Tibial artery (tissue), 4 donors: ENCODE data around the gene GNG4.

ENCODE experiments used
- DNase-seq, 2 donors: peaks; one replicate each; pipeline ENCODE4 v3.0.0-alpha.2; 2019
- H3K27ac ChIP-seq, 2 donors: fragments of 200-600 bp; sonication (generic) in 1 of 2; 1 replicate in 1 of 2; 2 replicates in 1 of 2; pipeline ENCODE4 v1.5.1; 2018 to 2019; ENCODE audit warnings: mild to moderate bottlenecking in 1 of 2
- H3K27me3 ChIP-seq, 2 donors: fragments of 200-600 bp; sonication (generic) in 1 of 2; one replicate each; pipeline versions ENCODE4 v1.5.1 to v1.6.0; 2016 to 2019
- H3K36me3 ChIP-seq, 3 donors: fragments of 200-600 bp; sonication (generic) in 2 of 3; one replicate each; pipeline ENCODE4 v1.5.1; 2016 to 2019; ENCODE audit warnings: mild to moderate bottlenecking in 2 of 3
- H3K4me1 ChIP-seq, 4 donors: fragments of 200-600 bp; sonication (generic) in 2 of 4; 1 replicate in 3 of 4; 2 replicates in 1 of 4; pipeline ENCODE4 v1.5.1; 2016 to 2019
- H3K4me3 ChIP-seq, 2 donors: fragments of 200-600 bp; sonication (generic) in 1 of 2; 1 replicate in 1 of 2; 2 replicates in 1 of 2; pipeline ENCODE4 v1.5.1; 2018 to 2019; ENCODE audit warnings: mild to moderate bottlenecking in 2 of 2
- H3K9me3 ChIP-seq, 3 donors: fragments of 200-600 bp; sonication (generic) in 1 of 3; one replicate each; pipeline ENCODE4 v1.5.1; 2016 to 2019
- CTCF ChIP-seq, 2 experiments: fragments of 200-600 bp in 1 of 2; fragments of 450-650 bp in 1 of 2; IDR thresholded peaks; one replicate each; pipeline ENCODE4 v1.5.1; 2017 to 2019; ENCODE audit warnings: antibody characterized with exemption in 2 of 2, mild to moderate bottlenecking in 1 of 2, moderate library complexity in 1 of 2
- intact Hi-C: fragments of 100-400 bp; cut with DNase I; formaldehyde crosslinking; loops from one replicate; pipeline ENCODE4 v1.15.0; 2023; ENCODE audit warnings: low total_unique reads

GNG4 gene

GRCh38 chr1:235682216-235682615, 32.6 kb upstream of the GNG4 start:
- TF ChIP-seq CTCF (IDR thresholded peaks at IDR 0.05), result no peak
- Histone ChIP-seq H3K36me3 (peaks cover 39 to 55% (median 52%) of the 10 kb centered on the region in 3 donors), H3K27me3 (no peaks in the 10 kb centered on the region), H3K4me1 (no peaks in the 10 kb centered on the region), H3K9me3 (no peaks in the 10 kb centered on the region), H3K4me3 (no peak overlapping the region), H3K27ac (no peak overlapping the region)
- intact Hi-C loops, result no loop called here
- DNase-seq, result no peak

- TF ChIP-seq CTCF (IDR thresholded peaks at IDR 0.05), result no peak
- Histone ChIP-seq H3K4me1 (no peaks in the 10 kb centered on the region), H3K27me3 (no peaks in the 10 kb centered on the region), H3K36me3 (peaks cover 43 to 70% (median 55%) of the 10 kb centered on the region in 3 donors), H3K9me3 (no peaks in the 10 kb centered on the region), H3K27ac (no peak overlapping the region), H3K4me3 (no peak overlapping the region)
- intact Hi-C loops, result no loop called here
- DNase-seq, result no peak
Observed at GRCh38 chr1:235679644-235680043, 30.1 kb upstream of the GNG4 start.

GRCh38 chr1:235679005-235679404, 29.4 kb upstream of the GNG4 start:
- peaks cover 43 to 71% (median 53%) of the 10 kb centered on the region in 3 donors for H3K36me3 ChIP-seq
- TF ChIP-seq CTCF (IDR thresholded peaks at IDR 0.05), result no peak
- intact Hi-C loops, result no loop called here

GRCh38 chr1:235675152-235675890, 25.7 kb upstream of the GNG4 start:
- no peak for DNase-seq
- Histone ChIP-seq H3K36me3 (peaks cover 70 to 79% (median 74%) of the 10 kb centered on the region in 3 donors), H3K27ac (no peak overlapping the region), H3K4me3 (no peak overlapping the region), H3K27me3 (no peaks in the 10 kb centered on the region), H3K9me3 (peaks cover 0 to 15% (median 11%) of the 10 kb centered on the region in 3 donors), H3K4me1 (no peaks in the 10 kb centered on the region)
- intact Hi-C loops, result no loop called here
- TF ChIP-seq CTCF (IDR thresholded peaks at IDR 0.05), result no peak

More at GRCh38 chr1:235679005-235679404, 29.4 kb upstream of the GNG4 start:
- Histone ChIP-seq H3K9me3 (no peaks in the 10 kb centered on the region), H3K27me3 (no peaks in the 10 kb centered on the region), H3K4me1 (no peaks in the 10 kb centered on the region), H3K27ac (no peak overlapping the region), H3K4me3 (no peak overlapping the region)
- DNase-seq, result no peak

GRCh38 chr1:235673981-235674380, 24.4 kb upstream of the GNG4 start:
- DNase-seq, result no peak
- no peak for TF ChIP-seq CTCF (IDR thresholded peaks at IDR 0.05)
- Histone ChIP-seq H3K27ac (no peak overlapping the region), H3K27me3 (no peaks in the 10 kb centered on the region), H3K9me3 (peaks cover 0 to 25% (median 16%) of the 10 kb centered on the region in 3 donors), H3K4me1 (no peaks in the 10 kb centered on the region), H3K36me3 (peaks cover 82 to 87% (median 86%) of the 10 kb centered on the region in 3 donors), H3K4me3 (no peak overlapping the region)
- intact Hi-C loops, result no loop called here
